Bronchial smooth muscle cell (primary cell): ENCODE results near the gene OR4B1. TPM values are rescaled to one million over a fixed set of nuclear protein-coding genes. Genes with fewer than 3 reads are reported as not detected.

ENCODE experiments used
- total RNA-seq: library from RNA; depleted of rRNA; stranded (reverse); fragments of >200 nt; gene quantifications from 2 replicates; pipeline ENCODE4 v1.2.1, GENCODE V29; 2014

OR4B1 gene
- total RNA-seq: not detected in 2 replicates

GRCh38 chr11:48216510-48216909, at the start of gene OR4B1:
TSS of gene OR4B1 (plus strand) at chr11:48216810. CDS start at chr11:48216810, 0 bp downstream.

GRCh38 chr11:48244804-48245203, 28.2 kb downstream of the OR4B1 start, which contains the start of gene OR4X2:
TSS of gene OR4X2 (plus strand) at chr11:48245104. CDS start at chr11:48245104, 0 bp downstream.

GRCh38 chr11:48263423-48263911, 46.9 kb downstream of the OR4B1 start, which contains the start of gene OR4X1:
TSS of gene OR4X1 (plus strand) at chr11:48263861. CDS start at chr11:48263861, 0 bp downstream.

Other genes starting within 250 kb of the OR4B1 start
- gene PTPRJ, start 236.3 kb upstream of the OR4B1 start, total RNA-seq: 1.8 and 4.9 TPM in 2 replicates
- gene OR4X2, start 28.3 kb downstream of the OR4B1 start, total RNA-seq: not detected in 2 replicates
- not detected in 2 replicates for gene OR4X1, start 47.1 kb downstream of the OR4B1 start, total RNA-seq
- gene OR4S1, start 89.4 kb downstream of the OR4B1 start, total RNA-seq: not detected in 2 replicates
- gene OR4C3, start 108.1 kb downstream of the OR4B1 start, total RNA-seq: not detected in 2 replicates
- not detected in 2 replicates for gene OR4C5, start 149.7 kb downstream of the OR4B1 start, total RNA-seq